Endothelial cell of coronary artery (primary cell): Measurements from ENCODE around the gene ZC3H15. TPM values are rescaled to one million over a fixed set of nuclear protein-coding genes. Genes with fewer than 3 reads are reported as not detected.

Source experiments
- total RNA-seq: library from RNA; depleted of rRNA; stranded (reverse); fragments of >200 nt; gene quantifications from 2 replicates; pipeline ENCODE4 v1.2.3, GENCODE V29; 2014

Gene ZC3H15
- 83.5 and 99.0 TPM in 2 replicates for total RNA-seq

GRCh38 chr2:186485871-186486650 lies at the start of gene ZC3H15:
Gene ZC3H15 (plus strand): TSS chr2:186486260. CDS start chr2:186486383, 123 bp downstream.

Other genes starting within 250 kb of the ZC3H15 start
- gene ITGAV, start 103.8 kb downstream of the ZC3H15 start, total RNA-seq = 321 and 376 TPM in 2 replicates
- 12.0 and 14.8 TPM in 2 replicates for gene FAM171B, start 207.8 kb downstream of the ZC3H15 start, total RNA-seq